K562 (cell line): ENCODE data around the gene SLC16A6.
"Not testable (repeated sequence)": the region's sequence is repeated elsewhere in the genome, so short reads cannot be mapped to it uniquely, and the experiment has no call there.

ENCODE experiments used
- EP300 ChIP-seq: IDR thresholded peaks from 2 replicates; pipeline ENCODE4 v1.6.1; 2012; ENCODE audit warnings: low read length, improper control_type of control experiment
- FOXK2 ChIP-seq, 2 experiments: fragments of 450-650 bp; IDR thresholded peaks in 1 of 2; conservative IDR thresholded peaks in 1 of 2; 2 replicates each; pipeline ENCODE4 v1.6.1; 2016; ENCODE audit warnings: low read depth in 2 of 2, mild to moderate bottlenecking in 1 of 2
- HIVEP1 ChIP-seq: fragments of 250-450 bp; sonication (Bioruptor Pico); IDR thresholded peaks from 2 replicates; pipeline ENCODE4 v1.4.0; 2020; ENCODE audit warnings: mild to moderate bottlenecking
- NBN ChIP-seq: fragments of 450-650 bp; IDR thresholded peaks from 2 replicates; pipeline ENCODE4 v1.6.1; 2016; ENCODE audit warnings: low read depth, mild to moderate bottlenecking
- POLR2A ChIP-seq: fragments of 450-650 bp; conservative IDR thresholded peaks from 2 replicates; pipeline ENCODE4 v1.6.1; 2016
- POLR2AphosphoS5 ChIP-seq: IDR thresholded peaks from 2 replicates; pipeline ENCODE4 v1.6.1; 2011; ENCODE audit warnings: mild to moderate bottlenecking, low read depth, low read length, moderate library complexity; ENCODE audit not compliant: control insufficient read depth, insufficient read depth
- POLR2H ChIP-seq: IDR thresholded peaks from 2 replicates; pipeline ENCODE4 v1.6.1; 2016; ENCODE audit warnings: missing genetic modification characterization, low read depth, mild to moderate bottlenecking, control low read depth, missing compliant biosample characterization, moderate library complexity
- RCOR1 ChIP-seq, 2 experiments: IDR thresholded peaks; 2 replicates each; pipeline ENCODE4 v1.6.1; 2012; ENCODE audit warnings: low read depth in 2 of 2, low read length in 2 of 2, borderline replicate concordance in 1 of 2, improper control_type of control experiment in 1 of 2
- ZNF217 ChIP-seq: sonication (generic); formaldehyde crosslinking; IDR thresholded peaks from 2 replicates; pipeline ENCODE4 v1.8.0; 2022; ENCODE audit warnings: mild to moderate bottlenecking, missing genetic modification reagents
- ZNF274 ChIP-seq: IDR thresholded peaks from 2 replicates; pipeline ENCODE4 v1.6.1; 2011; ENCODE audit warnings: low read depth, mild to moderate bottlenecking, low read length, moderate library complexity, borderline replicate concordance
- ZNF316 ChIP-seq: fragments of 450-650 bp; IDR thresholded peaks from 2 replicates; pipeline ENCODE4 v1.6.1; 2016
- TF ChIP-seq, protein P1 (sequence below), 3 experiments: IDR thresholded peaks in 2 of 3; conservative IDR thresholded peaks in 1 of 3; 2 replicates each; pipeline ENCODE4 v1.5.1; 2011 to 2012; ENCODE audit warnings: low read length in 3 of 3, mild to moderate bottlenecking in 3 of 3, control low read depth in 2 of 3, improper control_type of control experiment in 1 of 3, inconsistent platforms in 1 of 3, low read depth in 1 of 3, mixed read lengths in 1 of 3, moderate library complexity in 1 of 3; ENCODE audit not compliant: insufficient read depth in 2 of 3
- TF ChIP-seq, protein P2 (sequence below): fragments of 450-650 bp; formaldehyde crosslinking; IDR thresholded peaks from 2 replicates; pipeline ENCODE4 v1.4.0; 2020; ENCODE audit warnings: mild to moderate bottlenecking
- TF ChIP-seq, protein P3 (sequence below): sonication (generic); formaldehyde crosslinking; IDR thresholded peaks from 2 replicates; pipeline ENCODE4 v1.5.0; 2020; ENCODE audit warnings: missing genetic modification reagents

DNA sequence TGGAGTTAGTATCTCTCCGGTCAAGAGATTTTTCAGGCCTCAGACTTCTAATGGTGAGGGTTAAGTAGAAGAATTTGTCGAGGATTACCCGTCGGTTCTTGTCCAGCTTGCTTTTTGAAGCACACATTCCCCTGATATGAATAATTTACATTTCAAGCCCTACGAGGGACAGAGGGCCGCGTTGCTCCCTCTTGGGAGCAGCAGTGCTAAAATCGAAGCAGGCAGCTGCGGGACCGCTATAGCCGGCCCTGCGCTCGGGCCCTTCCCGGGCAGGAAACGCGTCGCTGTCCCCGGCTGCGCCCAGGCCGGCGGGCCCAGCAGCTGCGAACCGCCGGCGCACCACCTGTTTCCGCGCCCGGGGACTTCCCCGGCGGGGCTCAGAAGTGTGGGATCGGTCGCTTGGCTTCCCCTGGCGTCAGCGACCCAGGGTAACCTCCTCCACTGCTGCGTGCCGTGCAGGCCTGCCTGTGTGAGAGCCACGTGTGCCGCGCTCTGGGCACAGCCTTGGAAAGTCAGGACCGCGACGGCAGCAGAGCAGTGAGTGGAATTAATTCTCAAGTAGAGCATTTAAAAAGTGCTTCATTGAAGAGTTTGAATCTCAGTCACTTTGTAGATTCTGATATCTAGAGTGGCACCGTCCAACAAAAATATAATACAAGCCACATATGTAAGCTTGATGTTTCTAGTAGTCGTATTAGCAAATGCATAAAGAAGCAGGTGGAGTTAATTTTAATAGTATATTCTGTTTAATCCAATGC is 31.9 kb downstream of the SLC16A6 start:
- TF ChIP-seq POLR2AphosphoS5; ZNF217 (CRISPR knock-in tag); ZNF316; POLR2A; FOXK2 (conservative IDR thresholded peaks at IDR 0.05 in 1 of 2, IDR thresholded peaks at IDR 0.05 in 1 of 2; ENCODE audit: low read depth in 2 of 2); POLR2H; HIVEP1 (CRISPR knock-in tag); EP300; RCOR1 (IDR thresholded peaks at IDR 0.05; ENCODE audit: borderline replicate concordance in 1 of 2, low read depth in 2 of 2, low read length in 2 of 2); ZNF274; NBN: not testable (repeated sequence)
- TF ChIP-seq, protein P1, sequence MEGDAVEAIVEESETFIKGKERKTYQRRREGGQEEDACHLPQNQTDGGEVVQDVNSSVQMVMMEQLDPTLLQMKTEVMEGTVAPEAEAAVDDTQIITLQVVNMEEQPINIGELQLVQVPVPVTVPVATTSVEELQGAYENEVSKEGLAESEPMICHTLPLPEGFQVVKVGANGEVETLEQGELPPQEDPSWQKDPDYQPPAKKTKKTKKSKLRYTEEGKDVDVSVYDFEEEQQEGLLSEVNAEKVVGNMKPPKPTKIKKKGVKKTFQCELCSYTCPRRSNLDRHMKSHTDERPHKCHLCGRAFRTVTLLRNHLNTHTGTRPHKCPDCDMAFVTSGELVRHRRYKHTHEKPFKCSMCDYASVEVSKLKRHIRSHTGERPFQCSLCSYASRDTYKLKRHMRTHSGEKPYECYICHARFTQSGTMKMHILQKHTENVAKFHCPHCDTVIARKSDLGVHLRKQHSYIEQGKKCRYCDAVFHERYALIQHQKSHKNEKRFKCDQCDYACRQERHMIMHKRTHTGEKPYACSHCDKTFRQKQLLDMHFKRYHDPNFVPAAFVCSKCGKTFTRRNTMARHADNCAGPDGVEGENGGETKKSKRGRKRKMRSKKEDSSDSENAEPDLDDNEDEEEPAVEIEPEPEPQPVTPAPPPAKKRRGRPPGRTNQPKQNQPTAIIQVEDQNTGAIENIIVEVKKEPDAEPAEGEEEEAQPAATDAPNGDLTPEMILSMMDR (IDR thresholded peaks at IDR 0.05 in 2 of 3, conservative IDR thresholded peaks at IDR 0.05 in 1 of 3; ENCODE audit: insufficient read depth in 2 of 3, low read depth in 1 of 3, low read length in 3 of 3), result not testable (repeated sequence)
- TF ChIP-seq, protein P2, sequence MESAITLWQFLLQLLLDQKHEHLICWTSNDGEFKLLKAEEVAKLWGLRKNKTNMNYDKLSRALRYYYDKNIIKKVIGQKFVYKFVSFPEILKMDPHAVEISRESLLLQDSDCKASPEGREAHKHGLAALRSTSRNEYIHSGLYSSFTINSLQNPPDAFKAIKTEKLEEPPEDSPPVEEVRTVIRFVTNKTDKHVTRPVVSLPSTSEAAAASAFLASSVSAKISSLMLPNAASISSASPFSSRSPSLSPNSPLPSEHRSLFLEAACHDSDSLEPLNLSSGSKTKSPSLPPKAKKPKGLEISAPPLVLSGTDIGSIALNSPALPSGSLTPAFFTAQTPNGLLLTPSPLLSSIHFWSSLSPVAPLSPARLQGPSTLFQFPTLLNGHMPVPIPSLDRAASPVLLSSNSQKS (CRISPR knock-in tag), result not testable (repeated sequence)
- TF ChIP-seq, protein P3, sequence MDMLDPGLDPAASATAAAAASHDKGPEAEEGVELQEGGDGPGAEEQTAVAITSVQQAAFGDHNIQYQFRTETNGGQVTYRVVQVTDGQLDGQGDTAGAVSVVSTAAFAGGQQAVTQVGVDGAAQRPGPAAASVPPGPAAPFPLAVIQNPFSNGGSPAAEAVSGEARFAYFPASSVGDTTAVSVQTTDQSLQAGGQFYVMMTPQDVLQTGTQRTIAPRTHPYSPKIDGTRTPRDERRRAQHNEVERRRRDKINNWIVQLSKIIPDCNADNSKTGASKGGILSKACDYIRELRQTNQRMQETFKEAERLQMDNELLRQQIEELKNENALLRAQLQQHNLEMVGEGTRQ, result not testable (repeated sequence)
